ENCODE measurements around the gene MACROD1. TPM values are rescaled to one million over a fixed set of nuclear protein-coding genes. Genes with fewer than 3 reads are reported as not detected.

Gene MACROD1
- total RNA-seq, 4 donors from 2014 or later, result 28.8 to 70.7 (median 33.7) TPM

DNA sequence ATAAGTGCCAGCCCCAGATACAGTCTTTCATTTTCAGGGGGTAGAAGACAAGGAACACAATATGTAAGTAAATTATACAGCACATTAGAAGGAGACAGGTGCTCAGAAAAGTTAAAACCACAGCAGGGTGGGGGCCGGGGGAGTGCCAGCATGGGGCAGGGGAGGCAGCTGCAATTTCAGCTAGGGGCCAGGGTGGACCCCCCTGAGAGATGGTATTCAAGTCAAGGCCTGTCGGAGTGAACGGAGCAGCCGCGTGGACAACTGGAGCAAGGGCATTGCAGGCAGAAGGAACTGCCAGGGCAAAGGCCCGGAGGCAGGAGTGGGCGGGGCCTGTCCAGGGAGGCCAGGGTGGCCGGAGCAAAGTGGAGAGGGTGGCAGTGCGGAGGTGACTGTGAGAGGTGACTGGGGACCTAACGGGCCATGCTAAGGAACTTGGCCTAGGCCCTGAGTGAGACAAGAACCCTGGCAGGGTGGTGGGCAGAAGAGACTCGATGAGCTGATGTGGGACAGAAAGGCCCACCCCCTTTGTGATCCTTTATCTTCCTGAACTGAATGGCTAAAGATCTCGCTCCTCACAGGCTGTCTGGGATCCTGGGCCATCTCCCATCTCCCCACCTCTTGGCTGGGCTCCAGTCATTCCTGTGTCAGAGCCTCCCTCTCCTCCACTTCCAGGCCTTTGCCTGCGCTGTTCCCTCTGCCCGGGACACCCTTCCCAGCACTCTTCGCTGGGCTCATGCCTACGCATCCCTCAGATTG, 152.6 kb downstream of the MACROD1 start:
- TF ChIP-seq EP300 (IDR thresholded peaks at IDR 0.05) (no peak), POLR2AphosphoS5 (IDR thresholded peaks at IDR 0.05) (no peak), POLR2A (IDR thresholded peaks at IDR 0.05; ENCODE audit: low read depth) (no peak)
- TF ChIP-seq, protein P1, sequence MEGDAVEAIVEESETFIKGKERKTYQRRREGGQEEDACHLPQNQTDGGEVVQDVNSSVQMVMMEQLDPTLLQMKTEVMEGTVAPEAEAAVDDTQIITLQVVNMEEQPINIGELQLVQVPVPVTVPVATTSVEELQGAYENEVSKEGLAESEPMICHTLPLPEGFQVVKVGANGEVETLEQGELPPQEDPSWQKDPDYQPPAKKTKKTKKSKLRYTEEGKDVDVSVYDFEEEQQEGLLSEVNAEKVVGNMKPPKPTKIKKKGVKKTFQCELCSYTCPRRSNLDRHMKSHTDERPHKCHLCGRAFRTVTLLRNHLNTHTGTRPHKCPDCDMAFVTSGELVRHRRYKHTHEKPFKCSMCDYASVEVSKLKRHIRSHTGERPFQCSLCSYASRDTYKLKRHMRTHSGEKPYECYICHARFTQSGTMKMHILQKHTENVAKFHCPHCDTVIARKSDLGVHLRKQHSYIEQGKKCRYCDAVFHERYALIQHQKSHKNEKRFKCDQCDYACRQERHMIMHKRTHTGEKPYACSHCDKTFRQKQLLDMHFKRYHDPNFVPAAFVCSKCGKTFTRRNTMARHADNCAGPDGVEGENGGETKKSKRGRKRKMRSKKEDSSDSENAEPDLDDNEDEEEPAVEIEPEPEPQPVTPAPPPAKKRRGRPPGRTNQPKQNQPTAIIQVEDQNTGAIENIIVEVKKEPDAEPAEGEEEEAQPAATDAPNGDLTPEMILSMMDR (IDR thresholded peaks at IDR 0.05), result no peak
- no peak for DNase-seq (ENCODE audit: extremely low spot score)
- H3K4me1 ChIP-seq, result peaks cover 2 to 8% (median 2%) of the 10 kb centered on the region in 4 donors
- H3K27ac ChIP-seq (replicated peaks in 1 of 4), result no peak overlapping the region
- H3K4me3 ChIP-seq, result no peak overlapping the region
- H3K27me3 ChIP-seq, result no peaks in the 10 kb centered on the region
- no peaks in the 10 kb centered on the region for H3K36me3 ChIP-seq
- 92% methylated on average over 16 of the region's 16 CpGs for WGBS
- intact Hi-C loops (cut with DNase I), result no loop called here
- H3K9me3 ChIP-seq, result no peaks in the 10 kb centered on the region

DNA sequence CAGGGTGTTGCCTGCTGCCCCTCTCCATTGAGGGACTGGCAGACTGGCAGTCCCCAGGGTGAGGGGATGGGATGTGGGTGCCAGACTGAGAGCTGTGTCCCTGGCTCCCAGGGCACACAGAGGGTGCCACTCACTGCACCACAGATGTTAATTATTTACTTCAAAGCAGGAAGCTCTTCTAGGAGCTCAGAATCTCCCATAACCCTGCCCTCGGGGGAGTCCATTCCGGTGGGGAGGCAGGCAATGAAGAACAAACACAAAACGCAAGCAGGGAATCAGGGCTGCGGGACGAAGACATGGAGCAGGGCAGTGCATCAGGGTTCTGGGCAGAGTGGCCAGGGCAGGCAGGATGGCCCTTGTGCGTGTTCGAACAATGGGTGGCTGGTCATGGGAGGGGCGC, 154.5 kb downstream of the MACROD1 start:
- H3K9me3 ChIP-seq, result no peaks in the 10 kb centered on the region
- no peak for DNase-seq (ENCODE audit: extremely low spot score)
- H3K27me3 ChIP-seq, result no peaks in the 10 kb centered on the region
- H3K4me3 ChIP-seq, result no peak overlapping the region
- 92% methylated on average over 8 of the region's 8 CpGs for WGBS
- H3K36me3 ChIP-seq, result no peaks in the 10 kb centered on the region
- intact Hi-C loops (cut with DNase I), result no loop called here
- peaks cover 17 to 22% (median 19%) of the 10 kb centered on the region in 4 donors for H3K4me1 ChIP-seq
- no peak overlapping the region for H3K27ac ChIP-seq (replicated peaks in 1 of 4)
- no peak for TF ChIP-seq EP300 (IDR thresholded peaks at IDR 0.05)
- TF ChIP-seq POLR2AphosphoS5 (IDR thresholded peaks at IDR 0.05), result no peak
- TF ChIP-seq, protein P1 (IDR thresholded peaks at IDR 0.05), result no peak
- TF ChIP-seq POLR2A (IDR thresholded peaks at IDR 0.05; ENCODE audit: low read depth), result no peak

DNA sequence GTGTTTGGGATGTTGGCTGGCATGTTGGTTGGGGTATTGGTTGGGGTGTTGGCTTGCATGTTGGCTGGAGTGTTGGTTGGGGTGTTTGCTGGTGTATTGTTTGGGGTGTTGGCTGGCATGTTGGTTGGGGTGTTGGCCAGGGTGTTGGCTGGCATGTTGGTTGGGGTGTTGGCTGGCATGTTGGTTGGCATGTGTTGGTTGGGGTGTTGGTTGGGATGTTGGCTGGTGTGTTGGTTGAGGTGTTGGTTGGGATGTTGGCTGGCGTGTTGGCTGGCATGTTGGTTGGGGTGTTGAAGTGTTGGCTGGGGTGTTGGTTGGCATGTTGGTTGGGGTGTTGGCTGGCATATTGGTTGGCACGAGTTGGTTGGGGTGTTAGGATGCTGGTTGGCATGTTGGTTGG, 155.1 kb downstream of the MACROD1 start:
- Histone ChIP-seq H3K4me3 (no peak overlapping the region), H3K4me1 (peaks cover 17 to 24% (median 19%) of the 10 kb centered on the region in 4 donors), H3K9me3 (no peaks in the 10 kb centered on the region), H3K36me3 (no peaks in the 10 kb centered on the region), H3K27me3 (peaks cover 0 to 6% (median 0%) of the 10 kb centered on the region in 4 donors), H3K27ac (replicated peaks in 1 of 4) (no peak overlapping the region)
- no peak for TF ChIP-seq POLR2AphosphoS5 (IDR thresholded peaks at IDR 0.05)
- TF ChIP-seq, protein P1 (IDR thresholded peaks at IDR 0.05), result no peak
- TF ChIP-seq POLR2A (IDR thresholded peaks at IDR 0.05; ENCODE audit: low read depth), result no peak
- TF ChIP-seq EP300 (IDR thresholded peaks at IDR 0.05), result no peak
- intact Hi-C loops (cut with DNase I), result no loop called here
- WGBS, result 91% methylated on average over 2 of the region's 2 CpGs
- DNase-seq (ENCODE audit: extremely low spot score), result no peak

DNA sequence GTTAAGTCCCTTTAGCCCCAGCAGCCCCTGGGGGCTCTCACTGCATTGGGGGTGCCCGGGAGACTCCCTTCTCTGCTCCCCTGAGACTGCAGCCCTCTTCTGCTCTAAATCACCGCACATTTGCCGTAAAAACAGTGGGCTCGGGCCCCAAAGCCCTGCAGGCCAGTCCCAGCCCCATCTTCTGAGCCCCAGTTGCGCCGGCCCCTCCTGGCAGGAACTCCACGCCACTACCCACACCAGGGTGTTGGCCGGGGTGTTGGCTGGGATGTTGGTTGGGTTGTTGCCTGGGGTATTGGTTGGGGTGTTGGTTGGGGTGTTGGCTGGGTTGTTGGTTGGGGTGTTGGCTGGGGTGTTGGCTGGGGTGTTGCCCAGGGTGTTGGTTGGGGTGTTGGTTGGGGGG, 156.2 kb downstream of the MACROD1 start:
- H3K36me3 ChIP-seq, result no peaks in the 10 kb centered on the region
- no peak for DNase-seq (ENCODE audit: extremely low spot score)
- H3K4me3 ChIP-seq, result no peak overlapping the region
- H3K9me3 ChIP-seq, result no peaks in the 10 kb centered on the region
- intact Hi-C loops (cut with DNase I), result no loop called here
- H3K27ac ChIP-seq (replicated peaks in 1 of 4), result no peak overlapping the region
- peaks cover 17 to 24% (median 19%) of the 10 kb centered on the region in 4 donors for H3K4me1 ChIP-seq
- H3K27me3 ChIP-seq, result peaks cover 0 to 9% (median 0%) of the 10 kb centered on the region in 4 donors
- TF ChIP-seq POLR2A (IDR thresholded peaks at IDR 0.05; ENCODE audit: low read depth) (no peak), POLR2AphosphoS5 (IDR thresholded peaks at IDR 0.05) (no peak), EP300 (IDR thresholded peaks at IDR 0.05) (no peak)
- TF ChIP-seq, protein P1 (IDR thresholded peaks at IDR 0.05), result no peak
- WGBS, result 96% methylated on average over 8 of the region's 8 CpGs

Measured in esophagus muscularis mucosa (tissue), 4 donors.